IMR-90 (cell line): ENCODE measurements around the gene EGFR. TPM values are rescaled to one million over a fixed set of nuclear protein-coding genes. Genes with fewer than 3 reads are reported as not detected.
A peak's percentile ranks its signal among the peaks of the same experiment; 100 is the strongest.

ENCODE experiments used
- ATAC-seq: fragments of 200-7000 bp; cut with Tn5 transposase; 2 replicates; pipeline ENCODE4 v1.9.1; 2020; ENCODE audit warnings: low read depth, mild to moderate bottlenecking, moderate library complexity
- BruUV-seq: library from RNA; stranded (reverse); fragments of 400-500 nt; replicated peaks from 2 replicates; lab custom pipeline; 2021; lab: Mats Ljungman, UMichigan
- CTCF ChIA-PET: fragments of 300-600 bp; formaldehyde crosslinking; extraction: SDS; loops from one replicate; lab custom pipeline; 2021; ENCODE audit warnings: antibody characterized with exemption; lab: Yijun Ruan, JAX
- POLR2A ChIA-PET: fragments of 300-600 bp; sonication (Branson Sonifier 250); formaldehyde crosslinking; loops from one replicate; lab custom pipeline; 2022; ENCODE audit warnings: antibody characterized with exemption; ENCODE audit not compliant: unreplicated experiment; lab: Charles Lee
- DNase-seq: peaks from one replicate; pipeline ENCODE4 v3.0.0; 2013
- H2AFZ ChIP-seq: replicated peaks from 2 replicates; pipeline ENCODE3; 2013; ENCODE audit warnings: low read length, mild to moderate bottlenecking; ENCODE audit not compliant: poor library complexity
- H2AK5ac ChIP-seq: 2 replicates; pipeline ENCODE4 v1.6.1; 2013; ENCODE audit warnings: low read depth, low read length, inconsistent platforms
- H2AK9ac ChIP-seq: replicated peaks from 2 replicates; pipeline ENCODE3; 2013; ENCODE audit warnings: mild to moderate bottlenecking, low read depth, low read length, moderate library complexity; ENCODE audit not compliant: poor library complexity
- H2BK120ac ChIP-seq: 2 replicates; pipeline ENCODE4 v1.6.1; 2013; ENCODE audit warnings: low read depth, low read length, inconsistent platforms
- H2BK15ac ChIP-seq: 3 replicates; pipeline ENCODE4 v1.6.1; 2013; ENCODE audit warnings: low read depth, low read length, inconsistent platforms
- H2BK20ac ChIP-seq: 2 replicates; pipeline ENCODE4 v1.6.1; 2013; ENCODE audit warnings: low read depth, mild to moderate bottlenecking, inconsistent platforms, low read length, moderate library complexity
- H2BK5ac ChIP-seq: 2 replicates; pipeline ENCODE4 v1.6.1; 2013; ENCODE audit warnings: mild to moderate bottlenecking, low read depth, low read length, inconsistent platforms; ENCODE audit not compliant: poor library complexity, severe bottlenecking
- H3K14ac ChIP-seq: replicated peaks from 2 replicates; pipeline ENCODE4 v1.6.1; 2013; ENCODE audit warnings: low read depth, low read length, inconsistent platforms
- H3K18ac ChIP-seq: 2 replicates; pipeline ENCODE4 v1.6.1; 2013; ENCODE audit warnings: low read depth, low read length, control low read depth
- H3K23ac ChIP-seq: 2 replicates; pipeline ENCODE4 v1.6.1; 2013; ENCODE audit warnings: low read depth, low read length, inconsistent platforms
- H3K27ac ChIP-seq: 2 replicates; pipeline ENCODE4 v1.5.1; 2013; ENCODE audit warnings: mild to moderate bottlenecking, control low read depth, low read length; ENCODE audit not compliant: insufficient read depth
- H3K27me3 ChIP-seq: 2 replicates; pipeline ENCODE4 v1.6.1; 2013; ENCODE audit warnings: low read length; ENCODE audit not compliant: control insufficient read depth, insufficient read depth
- H3K36me3 ChIP-seq: 2 replicates; pipeline ENCODE4 v1.6.1; 2013; ENCODE audit warnings: low read length, mixed read lengths; ENCODE audit not compliant: control insufficient read depth, insufficient read depth
- H3K4ac ChIP-seq: 2 replicates; pipeline ENCODE4 v1.6.1; 2013; ENCODE audit warnings: low read depth, low read length, inconsistent platforms
- H3K4me1 ChIP-seq: 2 replicates; pipeline ENCODE4 v1.6.1; 2013; ENCODE audit warnings: low read length, mixed read lengths; ENCODE audit not compliant: control insufficient read depth, insufficient read depth
- H3K4me2 ChIP-seq: 2 replicates; pipeline ENCODE4 v1.6.1; 2013; ENCODE audit warnings: low read depth, mild to moderate bottlenecking, control low read depth, low read length, moderate library complexity
- H3K4me3 ChIP-seq: 2 replicates; pipeline ENCODE4 v1.5.1; 2013; ENCODE audit warnings: low read depth, mild to moderate bottlenecking, control low read depth, low read length, moderate library complexity; ENCODE audit not compliant: insufficient read depth
- H3K56ac ChIP-seq: 2 replicates; pipeline ENCODE4 v1.6.1; 2013; ENCODE audit warnings: low read length, inconsistent platforms; ENCODE audit not compliant: insufficient read depth; ENCODE audit errors: extremely low read depth
- H3K79me1 ChIP-seq, 2 experiments: 2 replicates each; pipeline ENCODE4 v1.6.1; 2013; ENCODE audit warnings: low read length in 2 of 2, inconsistent platforms in 1 of 2, low read depth in 1 of 2
- H3K9ac ChIP-seq: 2 replicates; pipeline ENCODE4 v1.6.1; 2013; ENCODE audit warnings: low read depth, low read length, control low read depth
- H3K9me1 ChIP-seq: 2 replicates; pipeline ENCODE4 v1.6.1; 2013; ENCODE audit warnings: low read length, inconsistent platforms; ENCODE audit not compliant: insufficient read depth
- H3K9me3 ChIP-seq: 2 replicates; pipeline ENCODE4 v1.6.1; 2013; ENCODE audit warnings: low read length; ENCODE audit not compliant: control insufficient read depth, insufficient read depth
- H4K20me1 ChIP-seq: 2 replicates; pipeline ENCODE4 v1.6.1; 2013; ENCODE audit warnings: low read length, inconsistent platforms; ENCODE audit not compliant: insufficient read depth
- H4K5ac ChIP-seq: 2 replicates; pipeline ENCODE4 v1.6.1; 2013; ENCODE audit warnings: mild to moderate bottlenecking, low read depth, low read length, control low read depth
- H4K8ac ChIP-seq, 2 experiments: 2 replicates each; pipeline ENCODE4 v1.6.1; 2013; ENCODE audit warnings: low read depth in 2 of 2, low read length in 2 of 2, control low read depth in 1 of 2, inconsistent platforms in 1 of 2
- H4K91ac ChIP-seq: 2 replicates; pipeline ENCODE4 v1.6.1; 2013; ENCODE audit warnings: low read depth, low read length, inconsistent platforms; ENCODE audit not compliant: insufficient read depth
- BHLHE40 ChIP-seq: fragments of 150-350 bp; IDR thresholded peaks from 2 replicates; pipeline ENCODE4 v1.6.1; 2016; ENCODE audit warnings: mild to moderate bottlenecking, low read depth, low read length
- CEBPB ChIP-seq: IDR thresholded peaks from 2 replicates; pipeline ENCODE4 v1.6.1; 2012; ENCODE audit warnings: low read depth, low read length, improper control_type of control experiment
- CHD1 ChIP-seq: IDR thresholded peaks from 2 replicates; pipeline ENCODE4 v1.6.1; 2012; ENCODE audit warnings: low read depth, low read length, improper control_type of control experiment
- MAFK ChIP-seq: IDR thresholded peaks from 2 replicates; pipeline ENCODE4 v1.6.1; 2012; ENCODE audit warnings: low read depth, low read length, improper control_type of control experiment
- MAZ ChIP-seq: IDR thresholded peaks from 2 replicates; pipeline ENCODE4 v1.6.1; 2012; ENCODE audit warnings: low read depth, mild to moderate bottlenecking, low read length, improper control_type of control experiment, moderate library complexity, borderline replicate concordance
- MXI1 ChIP-seq: IDR thresholded peaks from 2 replicates; pipeline ENCODE4 v1.6.1; 2012; ENCODE audit warnings: low read depth, mild to moderate bottlenecking, low read length, moderate library complexity, borderline replicate concordance
- NFE2L2 ChIP-seq: fragments of 150-350 bp; IDR thresholded peaks from 2 replicates; pipeline ENCODE4 v1.6.1; 2016; ENCODE audit warnings: low read depth, mild to moderate bottlenecking, low read length
- POLR2A ChIP-seq: IDR thresholded peaks from 2 replicates; pipeline ENCODE4 v1.6.1; 2012; ENCODE audit warnings: mild to moderate bottlenecking, low read depth, low read length
- RAD21 ChIP-seq: IDR thresholded peaks from 2 replicates; pipeline ENCODE4 v1.6.1; 2012; ENCODE audit warnings: low read length, improper control_type of control experiment
- RCOR1 ChIP-seq: IDR thresholded peaks from 2 replicates; pipeline ENCODE4 v1.6.1; 2012; ENCODE audit warnings: mild to moderate bottlenecking, low read length, improper control_type of control experiment; ENCODE audit not compliant: insufficient replicate concordance
- RFX5 ChIP-seq: IDR thresholded peaks from 2 replicates; pipeline ENCODE4 v1.8.0; 2012; ENCODE audit warnings: low read depth, mild to moderate bottlenecking, low read length, moderate library complexity
- SMC3 ChIP-seq: fragments of 150-350 bp; IDR thresholded peaks from 2 replicates; pipeline ENCODE4 v1.6.1; 2016; ENCODE audit warnings: low read depth, mild to moderate bottlenecking, antibody characterized with exemption, low read length, moderate library complexity
- WGBS, 2 experiments: methylation state at CpG; one replicate each; pipeline versions ENCODE4 v1.1.5 to v1.1.7; 2013; ENCODE audit warnings: missing lambda C conversion rate in 2 of 2; ENCODE audit not compliant: insufficient read length in 1 of 2; ENCODE audit errors: extremely low coverage in 2 of 2; 5-methylcytosine and 5-hydroxymethylcytosine counted together
- dilution Hi-C: fragments of 300-500 bp; cut with HindIII; formaldehyde crosslinking; loops from one replicate; pipeline ENCODE4 v1.14.3; 2018; ENCODE audit warnings: low sequenced_read_pairs; ENCODE audit not compliant: unreplicated experiment
- in situ Hi-C: fragments of 300-500 bp; cut with MboI; formaldehyde crosslinking; loops from 3 replicates; pipeline ENCODE4 v1.14.3; 2019; ENCODE audit warnings: low sequenced_read_pairs, inconsistent platforms, mixed read lengths
- intact Hi-C: fragments of 100-400 bp; cut with micrococcal nuclease; formaldehyde crosslinking; loops from 2 replicates; pipeline ENCODE4 v1.10.0; 2022
- polyA plus RNA-seq, 3 experiments: library from polyadenylated mRNA; depleted of rRNA; stranded (reverse); fragments of >200 nt; gene quantifications; 2 replicates each; pipeline ENCODE4 v1.2.3, GENCODE V29; 2012; ENCODE audit warnings: low replicate concordance in 1 of 3
- total RNA-seq: library from RNA; depleted of rRNA; stranded (reverse); fragments of >200 nt; gene quantifications from 2 replicates; pipeline ENCODE4 v1.2.3, GENCODE V29; 2012
- TF ChIP-seq, protein P1 (sequence below): fragments of 150-350 bp; IDR thresholded peaks from 2 replicates; pipeline ENCODE4 v1.6.1; 2017; ENCODE audit warnings: mild to moderate bottlenecking, antibody characterized with exemption, low read length, low read depth

The EGFR gene
- total and polyA plus RNA-seq, 2 of the 4 experiments (the other 2 are of a cell fraction), result 36.9 to 60.4 TPM

DNA sequence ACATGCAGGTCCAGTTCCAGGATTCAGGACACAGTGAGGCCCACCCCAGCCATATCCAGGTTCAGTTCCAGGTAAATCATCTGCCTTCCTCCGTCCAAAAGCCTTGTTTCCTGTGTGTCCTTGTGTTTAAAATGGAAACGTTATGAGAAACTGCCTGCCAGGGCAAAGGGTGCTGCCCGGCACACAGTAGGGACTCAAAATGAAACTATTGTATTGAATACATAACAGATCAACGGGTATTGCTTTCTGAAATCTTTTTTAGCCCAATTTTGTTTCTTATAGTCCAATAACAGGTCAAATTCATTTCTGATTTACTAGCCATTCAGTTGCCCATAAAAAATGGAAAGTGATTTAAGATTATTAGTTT, 115.5 kb downstream of the EGFR start:
- DNase-seq, result no peak
- Histone ChIP-seq H3K23ac (peak overlapping the region; percentile 100), H3K18ac (peak overlapping the region; percentile 87), H3K56ac (peak overlapping the region; percentile 95), H3K27me3 (no peaks in the 10 kb centered on the region), H3K4me3 (no peak overlapping the region), H3K4me2 (no peak overlapping the region), H2BK15ac (peak overlapping the region; percentile 98; the same call in 2 of the 3 replicates), H4K5ac (peak overlapping the region; percentile 97), H3K79me1 (peaks cover 26 to 78% of the 10 kb centered on the region in 2 experiments), H3K36me3 (peaks cover 4% of the 10 kb centered on the region; the same call in 1 of the 2 replicates), H2BK5ac (peak overlapping the region; percentile 100), H2AFZ (peak overlapping the region; percentile 53), H3K4ac (peak overlapping the region; percentile 100), H3K14ac (peak overlapping the region; percentile 97), H2AK5ac (peak overlapping the region; percentile 99), H3K9me3 (peaks cover 2% of the 10 kb centered on the region), H3K4me1 (peaks cover 38% of the 10 kb centered on the region), H3K27ac (peak overlapping the region; percentile 98), H2BK20ac (peak overlapping the region; percentile 98), H4K8ac (peak overlapping the region; percentile 91 to 96), H4K91ac (peak overlapping the region; percentile 100), H4K20me1 (no peaks in the 10 kb centered on the region), H2AK9ac (peak overlapping the region; percentile 98), H3K9me1 (peaks cover 11% of the 10 kb centered on the region), H2BK120ac (peak overlapping the region; percentile 100), H3K9ac (peak overlapping the region; percentile 74)
- dilution Hi-C loops, result no loop called here
- no CpG with 5 or more reads among the region's 4 CpGs for whole genome bisulfite sequencing, 2 experiments
- ATAC-seq, result no peak
- in situ Hi-C loops, result no loop called here
- no TSS peak for BruUV-seq
- intact Hi-C loops, result loop anchor here (5.0 kb wide), 2 partner anchors 112 to 212 kb away; no protein-coding TSS in a partner anchor
- ChIA-PET POLR2A (no interaction called here), CTCF (no interaction called here)
- no peak for TF ChIP-seq POLR2A
- TF ChIP-seq NFE2L2, result no peak
- no peak for TF ChIP-seq MAZ
- no peak for TF ChIP-seq SMC3
- TF ChIP-seq MAFK, result no peak
- no peak for TF ChIP-seq MXI1
- no peak for TF ChIP-seq CEBPB
- no peak for TF ChIP-seq RCOR1
- no peak for TF ChIP-seq BHLHE40
- TF ChIP-seq, protein P1, sequence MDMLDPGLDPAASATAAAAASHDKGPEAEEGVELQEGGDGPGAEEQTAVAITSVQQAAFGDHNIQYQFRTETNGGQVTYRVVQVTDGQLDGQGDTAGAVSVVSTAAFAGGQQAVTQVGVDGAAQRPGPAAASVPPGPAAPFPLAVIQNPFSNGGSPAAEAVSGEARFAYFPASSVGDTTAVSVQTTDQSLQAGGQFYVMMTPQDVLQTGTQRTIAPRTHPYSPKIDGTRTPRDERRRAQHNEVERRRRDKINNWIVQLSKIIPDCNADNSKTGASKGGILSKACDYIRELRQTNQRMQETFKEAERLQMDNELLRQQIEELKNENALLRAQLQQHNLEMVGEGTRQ, result no peak
- no peak for TF ChIP-seq RAD21
- no peak for TF ChIP-seq CHD1
- TF ChIP-seq RFX5, result no peak
